Fibroblast of mammary gland (primary cell): ENCODE measurements around the gene TBCB.

Experiments used
- DNase-seq: peaks from one replicate; pipeline ENCODE4 v3.0.0-alpha.2; 2010; ENCODE audit warnings: low read depth
- H3K4me3 ChIP-seq: 2 replicates; pipeline ENCODE4 v1.5.1; 2011; ENCODE audit warnings: low read depth, mild to moderate bottlenecking, low read length, moderate library complexity; ENCODE audit not compliant: control insufficient read depth
- TF ChIP-seq, protein P1 (sequence below): conservative IDR thresholded peaks from 2 replicates; pipeline ENCODE4 v1.5.1; 2011; ENCODE audit warnings: low read depth, low read length, inconsistent platforms; ENCODE audit not compliant: control insufficient read depth, insufficient read depth

TBCB gene

GRCh38 chr19:36152019-36152351 lies 36.7 kb downstream of the TBCB start:
- no peak for DNase-seq
- TF ChIP-seq, protein P1, sequence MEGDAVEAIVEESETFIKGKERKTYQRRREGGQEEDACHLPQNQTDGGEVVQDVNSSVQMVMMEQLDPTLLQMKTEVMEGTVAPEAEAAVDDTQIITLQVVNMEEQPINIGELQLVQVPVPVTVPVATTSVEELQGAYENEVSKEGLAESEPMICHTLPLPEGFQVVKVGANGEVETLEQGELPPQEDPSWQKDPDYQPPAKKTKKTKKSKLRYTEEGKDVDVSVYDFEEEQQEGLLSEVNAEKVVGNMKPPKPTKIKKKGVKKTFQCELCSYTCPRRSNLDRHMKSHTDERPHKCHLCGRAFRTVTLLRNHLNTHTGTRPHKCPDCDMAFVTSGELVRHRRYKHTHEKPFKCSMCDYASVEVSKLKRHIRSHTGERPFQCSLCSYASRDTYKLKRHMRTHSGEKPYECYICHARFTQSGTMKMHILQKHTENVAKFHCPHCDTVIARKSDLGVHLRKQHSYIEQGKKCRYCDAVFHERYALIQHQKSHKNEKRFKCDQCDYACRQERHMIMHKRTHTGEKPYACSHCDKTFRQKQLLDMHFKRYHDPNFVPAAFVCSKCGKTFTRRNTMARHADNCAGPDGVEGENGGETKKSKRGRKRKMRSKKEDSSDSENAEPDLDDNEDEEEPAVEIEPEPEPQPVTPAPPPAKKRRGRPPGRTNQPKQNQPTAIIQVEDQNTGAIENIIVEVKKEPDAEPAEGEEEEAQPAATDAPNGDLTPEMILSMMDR = no peak
- peak overlapping the region; percentile 50 for H3K4me3 ChIP-seq

- peak within 1 kb of the TSS; percentile 50 for H3K4me3 ChIP-seq
- TF ChIP-seq, protein P1 = no peak
- peak; percentile 35 for DNase-seq
These were observed 37.3 kb downstream of the TBCB start, which contains the start of gene COX7A1 for GRCh38 chr19:36152352-36153091. COX7A1 (minus strand) TSS chr19:36152447; CDS start chr19:36152407, 40 bp downstream.

GRCh38 chr19:36153126-36153525 lies 37.9 kb downstream of the TBCB start:
- DNase-seq = no peak
- TF ChIP-seq, protein P1 = no peak
- H3K4me3 ChIP-seq = no peak overlapping the region

DNA sequence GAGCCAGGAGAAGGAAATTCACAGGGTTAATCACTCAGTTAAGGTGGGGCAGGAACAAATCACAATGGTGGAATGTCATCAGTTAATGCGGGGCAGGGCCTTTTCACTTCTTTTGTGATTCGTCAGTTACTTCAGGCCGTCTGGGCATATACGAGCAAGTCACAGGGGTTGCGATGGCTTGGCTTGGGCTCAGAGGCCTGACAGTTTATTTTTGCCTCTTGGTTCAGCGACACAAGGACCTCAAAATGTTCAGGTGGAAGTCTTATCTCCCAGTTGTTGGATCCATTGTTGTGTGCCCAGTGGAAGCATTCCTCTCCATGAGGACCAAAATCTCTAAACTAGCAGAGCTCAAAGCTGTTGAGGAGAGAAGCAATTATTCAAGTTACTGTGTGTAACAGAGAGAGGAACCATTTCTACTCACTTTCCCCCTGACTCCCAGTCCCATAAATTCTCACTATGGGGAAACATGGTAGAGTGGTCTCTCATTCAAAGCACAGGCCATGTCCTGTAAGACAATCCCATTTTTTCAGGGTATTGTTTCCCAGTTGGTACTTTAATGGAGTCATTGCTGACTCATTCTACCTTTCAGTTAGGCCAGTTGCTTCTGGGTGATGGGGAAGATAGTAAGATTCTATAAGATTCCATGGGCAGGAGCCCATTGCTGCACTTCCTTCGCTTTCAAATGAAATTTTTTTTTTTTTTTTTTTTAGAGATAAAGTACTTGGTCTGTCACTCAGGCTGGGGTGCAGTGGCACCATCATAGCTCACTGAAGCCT lies 45.7 kb downstream of the TBCB start:
- TF ChIP-seq, protein P1 = no peak
- no peak for DNase-seq
- no peak overlapping the region for H3K4me3 ChIP-seq

DNA sequence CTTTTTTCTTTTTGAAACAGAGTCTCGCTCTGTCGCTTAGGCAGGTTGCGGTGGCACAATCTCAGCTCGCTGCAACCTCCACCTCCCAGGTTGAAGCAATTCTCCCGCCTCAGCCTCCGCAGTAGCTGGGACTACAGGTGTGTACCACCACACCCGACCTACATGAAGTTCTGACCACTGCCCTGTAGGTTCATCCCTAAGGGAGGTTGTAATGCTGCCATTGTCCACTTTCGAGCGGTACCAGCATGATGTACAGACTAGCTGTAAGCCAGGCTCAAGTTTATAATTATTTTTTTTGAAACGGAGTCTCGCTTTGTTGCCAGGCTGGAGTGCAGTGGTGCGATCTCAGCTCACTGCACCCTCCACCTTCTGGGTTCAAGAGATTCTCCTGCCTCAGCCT lies 48.5 kb downstream of the TBCB start:
- no peak for DNase-seq
- TF ChIP-seq, protein P1 = no peak
- H3K4me3 ChIP-seq = no peak overlapping the region

DNA sequence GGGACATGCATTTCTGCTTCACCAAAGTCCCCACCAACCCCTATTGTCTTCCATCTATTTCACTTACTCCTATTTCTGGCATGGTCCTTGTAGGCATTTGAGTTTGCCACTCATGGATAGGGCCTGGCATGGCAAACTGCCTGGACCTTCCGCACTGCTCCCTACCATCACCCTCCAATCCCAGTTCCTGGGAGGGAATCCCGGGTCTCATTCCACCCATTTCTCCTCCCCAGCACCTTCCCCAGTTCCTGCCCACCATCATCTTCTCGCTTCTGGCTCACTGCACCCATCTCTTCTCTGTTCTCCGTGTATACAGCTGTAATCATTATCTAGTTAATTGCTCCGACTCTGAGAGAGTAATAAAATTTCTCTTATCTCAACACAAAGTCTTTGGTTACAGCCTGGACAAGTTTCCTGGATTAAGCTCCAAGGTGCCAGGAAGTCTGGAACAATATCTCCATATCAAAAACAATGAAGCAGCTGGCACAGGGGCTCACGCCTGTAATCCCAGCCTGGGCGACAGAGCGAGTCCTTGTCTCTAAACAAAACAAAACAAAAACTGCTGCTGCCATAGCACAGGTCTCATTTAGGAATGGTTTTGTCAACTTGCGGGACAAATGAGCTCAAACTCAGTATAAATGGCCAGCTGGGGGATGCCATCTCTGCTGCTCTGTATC lies 54.0 kb downstream of the TBCB start:
- TF ChIP-seq, protein P1 = no peak
- no peak for DNase-seq

More for the DNA sequence above, 54.0 kb downstream of the TBCB start:
- H3K4me3 ChIP-seq = no peak overlapping the region
